D721Med (cell line): ENCODE measurements around the gene SLCO3A1.
A peak's percentile ranks its signal among the peaks of the same experiment; 100 is the strongest.

Experiments
- DNase-seq: peaks from one replicate; pipeline ENCODE4 v3.0.0; 2011; ENCODE audit warnings: low spot score; ENCODE audit not compliant: insufficient read length
- FAIRE-seq: peaks from 2 replicates; lab custom pipeline; 2011; peaks lifted over from hg19 to GRCh38; lab: Jason Lieb, UNC
- CTCF ChIP-seq: IDR thresholded peaks from 2 replicates; pipeline ENCODE4 v1.5.1; 2012; ENCODE audit warnings: mild to moderate bottlenecking, control low read depth; ENCODE audit not compliant: insufficient read depth; ENCODE audit errors: missing control alignments

SLCO3A1 gene

GRCh38 chr15:91849749-91850161 lies 3.8 kb upstream of the SLCO3A1 start:
- TF ChIP-seq CTCF, result peak; percentile 37
- FAIRE-seq (no peak), DNase-seq (no peak)

- DNase-seq, result peak; percentile 51
- peak; percentile 52 for TF ChIP-seq CTCF
- no peak for FAIRE-seq
Observed at GRCh38 chr15:91852741-91853510, 582 bp upstream of the SLCO3A1 start.

GRCh38 chr15:91853948-91854638 lies 585 bp downstream of the SLCO3A1 start:
- FAIRE-seq (no peak), DNase-seq (no peak)
- no peak for TF ChIP-seq CTCF

GRCh38 chr15:91854639-91854990 lies 1.1 kb downstream of the SLCO3A1 start:
- DNase-seq, result no peak
- no peak for FAIRE-seq
- no peak for TF ChIP-seq CTCF

GRCh38 chr15:91855241-91855640 lies 1.7 kb downstream of the SLCO3A1 start:
- no peak for TF ChIP-seq CTCF
- FAIRE-seq, result no peak
- no peak for DNase-seq

- TF ChIP-seq CTCF, result no peak
- FAIRE-seq, result no peak
Observed at GRCh38 chr15:91855684-91856489, 2.4 kb downstream of the SLCO3A1 start.

GRCh38 chr15:91857224-91857585 lies 3.7 kb downstream of the SLCO3A1 start:
- no peak for TF ChIP-seq CTCF
- no peak for FAIRE-seq
- DNase-seq, result no peak

More at GRCh38 chr15:91855684-91856489, 2.4 kb downstream of the SLCO3A1 start:
- no peak for DNase-seq
